Activated T-cell treated with anti-CD3 and anti-CD28 coated beads, Interleukin-2, amount 50 U/mL, for 1 hour (primary cell): ENCODE results near the gene NNT.
A peak's percentile ranks its signal among the peaks of the same experiment; 100 is the strongest.
"Not testable (repeated sequence)": the region's sequence is repeated elsewhere in the genome, so short reads cannot be mapped to it uniquely, and the experiment has no call there.

ENCODE experiments used
- DNase-seq: peaks from one replicate; pipeline ENCODE4 v3.0.0-alpha.2; 2020

The NNT gene

DNA sequence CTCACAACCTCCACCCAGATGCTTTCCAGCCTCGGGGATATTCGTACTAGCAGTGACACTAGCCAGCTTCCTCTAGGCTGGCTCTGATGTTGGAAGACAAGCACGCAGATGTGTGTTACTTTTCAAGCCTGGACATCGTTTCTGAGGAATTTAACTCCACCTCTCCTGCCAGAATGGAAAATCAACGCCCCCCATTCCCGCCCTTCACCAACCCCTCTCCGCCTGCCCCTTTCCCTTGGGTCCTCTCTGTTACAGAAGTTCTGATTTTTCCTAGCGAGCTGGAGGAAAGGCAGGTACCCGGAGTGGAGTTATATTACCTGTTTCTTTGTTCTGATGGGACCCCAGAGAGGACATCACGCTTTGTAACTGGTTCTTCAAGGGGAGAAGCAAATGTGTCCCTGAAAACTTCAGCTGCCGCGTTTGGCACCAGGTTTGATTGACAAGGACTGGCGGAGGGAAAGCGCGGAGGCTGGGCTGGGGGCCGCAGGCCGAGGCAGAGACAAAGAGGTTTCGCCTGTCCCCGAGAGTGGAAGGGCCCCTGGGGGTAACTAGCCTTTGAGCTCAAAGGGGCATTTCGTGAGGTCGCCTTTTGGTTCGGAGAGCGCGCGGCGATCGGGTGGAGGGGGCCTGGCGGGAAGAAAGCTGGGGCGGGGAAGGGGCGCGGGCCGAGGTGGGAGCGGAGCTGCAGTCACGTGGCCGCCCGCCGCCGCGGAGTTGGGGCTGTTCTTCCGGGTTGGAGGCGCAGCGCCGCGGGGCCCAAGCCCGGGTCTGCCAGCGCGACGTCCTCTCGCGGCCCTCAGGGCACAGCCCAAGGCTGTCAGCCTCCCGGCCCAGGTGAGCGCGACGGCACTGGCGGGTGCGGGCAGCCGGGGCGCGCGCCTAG, at the start of gene NNT:
Gene NNT, plus strand, starts transcription at position 720 of the 883 bp plus-strand sequence. CDS start 6,016 bp downstream, outside the sequence.
- peak; percentile 81 for DNase-seq

DNA sequence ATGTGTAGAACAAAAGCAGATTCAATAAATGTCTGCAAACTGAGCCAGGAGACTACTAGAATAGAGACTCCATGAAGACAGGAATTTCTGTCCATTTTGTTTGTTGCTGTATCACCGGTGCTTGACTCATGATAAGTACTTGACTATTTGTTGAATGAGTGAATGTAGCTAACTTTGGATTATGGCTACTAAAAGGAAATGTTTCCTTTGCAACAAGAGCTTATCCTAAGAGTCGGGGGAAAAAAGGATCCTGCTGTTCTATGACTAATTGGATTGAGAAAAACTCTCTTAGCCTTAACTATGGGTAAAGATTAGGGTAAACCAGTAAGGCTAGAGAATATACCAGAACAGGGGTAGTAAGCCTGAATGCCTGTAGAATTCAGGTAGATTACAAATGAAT, 49.6 kb upstream of the NNT start:
- no peak for DNase-seq

DNA sequence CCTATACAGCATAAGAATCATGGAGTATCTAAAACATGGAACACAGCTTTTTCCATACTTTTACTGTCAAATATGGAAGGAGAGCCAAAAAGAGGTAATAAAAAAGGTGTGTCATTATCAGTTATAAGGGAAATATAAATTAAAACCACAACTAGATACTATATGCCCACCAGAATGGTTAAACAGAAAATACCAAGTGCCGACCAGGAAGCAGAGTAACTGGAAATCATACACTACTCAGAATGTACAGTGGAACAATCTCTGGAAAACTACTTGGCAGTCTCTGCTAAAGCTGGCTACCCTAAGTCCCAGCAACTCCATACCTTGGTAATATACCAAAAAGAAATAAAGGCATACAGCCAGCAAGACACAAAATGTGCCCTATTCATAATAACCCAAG, 48.5 kb upstream of the NNT start:
- DNase-seq: no peak

DNA sequence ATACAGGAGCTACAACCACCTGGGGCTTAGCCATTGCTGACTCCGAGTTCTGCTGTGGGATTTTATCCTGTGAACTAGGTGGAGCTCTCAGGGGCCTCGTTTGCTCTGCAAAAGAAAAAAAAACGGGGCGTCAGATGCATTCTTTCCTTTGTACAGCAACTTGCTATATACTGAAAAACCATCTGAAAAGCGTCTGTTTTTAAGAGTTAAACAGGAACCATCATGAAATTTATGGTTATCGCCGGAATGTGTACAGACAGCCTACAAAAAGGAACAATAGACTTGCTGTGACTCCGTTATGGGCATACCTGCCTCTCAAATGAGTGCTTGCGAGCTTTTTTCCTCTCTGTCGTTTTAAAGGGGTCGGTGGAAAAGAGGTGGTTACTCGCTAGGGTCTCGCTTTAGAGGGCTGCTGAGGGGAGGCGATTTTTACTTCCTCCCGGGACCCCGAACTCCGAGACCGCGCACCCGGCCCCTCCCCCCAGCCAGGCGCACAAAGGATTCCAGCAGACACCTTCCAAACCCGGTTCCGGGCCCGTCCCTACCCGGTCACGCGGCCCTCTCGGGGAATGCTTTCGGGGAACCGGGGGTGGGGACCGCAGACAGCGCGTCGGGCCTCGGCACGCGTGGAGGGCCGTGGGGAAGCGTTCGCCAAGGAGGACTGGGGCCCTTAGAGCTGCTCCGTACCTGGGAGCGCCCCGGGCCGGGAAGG, 46.9 kb upstream of the NNT start:
- no peak for DNase-seq

DNA sequence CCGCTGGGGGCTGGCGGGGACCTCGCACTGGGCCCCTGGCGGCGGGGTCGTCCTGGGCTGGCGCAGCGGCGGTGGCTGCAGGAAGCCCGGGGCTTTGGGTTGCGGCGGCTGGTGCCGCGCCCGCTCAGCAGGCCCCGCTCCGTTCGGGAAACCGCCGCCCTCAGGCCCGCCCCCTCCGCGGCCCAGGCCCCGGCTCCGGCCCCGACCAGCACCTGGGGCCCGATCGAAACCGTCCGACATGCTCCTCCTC, 46.4 kb upstream of the NNT start:
- DNase-seq: not testable (repeated sequence)

DNA sequence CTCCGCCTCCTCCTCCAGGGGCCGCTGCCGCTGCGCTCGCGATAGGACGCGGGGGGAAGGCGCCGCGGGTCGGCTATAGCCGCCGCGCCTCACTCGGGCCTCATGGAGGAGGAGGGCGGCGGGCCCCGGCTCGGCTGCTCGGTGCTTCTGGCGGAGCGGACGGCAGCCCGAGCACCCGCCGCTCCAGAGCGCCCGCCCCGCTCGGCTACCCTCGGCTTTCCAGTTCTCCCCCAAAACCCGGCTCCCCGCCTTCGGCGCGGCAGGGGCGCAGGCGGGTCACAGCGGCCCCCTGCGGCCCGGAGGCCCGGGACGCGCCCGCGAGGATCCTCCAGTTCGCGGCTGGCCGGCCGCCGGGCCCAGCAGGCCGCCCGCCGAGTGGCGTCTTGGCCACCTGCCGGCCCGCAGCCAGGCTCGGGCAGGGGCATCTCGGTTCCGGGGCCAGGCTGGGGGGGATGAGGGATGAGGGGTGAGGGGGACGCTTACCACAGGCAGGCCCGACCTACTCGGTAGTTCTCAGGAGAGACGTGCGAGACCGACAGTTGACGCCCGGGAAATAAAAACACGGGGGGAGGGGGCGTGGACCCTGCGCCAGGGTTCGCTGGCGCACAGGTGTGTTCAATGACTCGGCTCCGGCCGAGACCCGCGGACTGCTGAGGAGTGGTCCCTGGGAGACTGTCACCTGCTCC, 46.0 kb upstream of the NNT start, which contains the start of gene PAIP1:
Gene PAIP1, minus strand, starts transcription at position 221 of the 686 bp plus-strand sequence. CDS start 231 bp downstream, outside the sequence.
- peak; percentile 88 for DNase-seq

DNA sequence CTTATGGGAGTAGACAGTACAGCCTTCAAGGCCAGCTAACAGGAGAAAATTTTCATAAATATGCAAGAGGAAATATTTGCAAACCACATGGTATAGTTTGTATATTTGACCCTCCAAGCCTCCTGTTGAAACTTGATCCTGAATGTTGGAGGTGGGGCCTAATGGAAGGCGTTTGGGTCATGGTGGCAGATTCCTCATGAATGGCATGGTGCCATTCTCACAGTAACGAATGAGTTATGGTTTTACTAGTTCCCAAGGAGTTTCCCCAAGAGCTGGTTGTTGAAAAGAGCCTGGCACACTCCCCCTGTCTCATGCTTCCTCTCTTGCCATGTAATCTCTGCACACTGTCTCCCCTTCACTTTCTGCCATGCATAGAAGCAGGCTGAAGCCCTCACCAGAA, 42.9 kb upstream of the NNT start:
- DNase-seq: no peak

DNA sequence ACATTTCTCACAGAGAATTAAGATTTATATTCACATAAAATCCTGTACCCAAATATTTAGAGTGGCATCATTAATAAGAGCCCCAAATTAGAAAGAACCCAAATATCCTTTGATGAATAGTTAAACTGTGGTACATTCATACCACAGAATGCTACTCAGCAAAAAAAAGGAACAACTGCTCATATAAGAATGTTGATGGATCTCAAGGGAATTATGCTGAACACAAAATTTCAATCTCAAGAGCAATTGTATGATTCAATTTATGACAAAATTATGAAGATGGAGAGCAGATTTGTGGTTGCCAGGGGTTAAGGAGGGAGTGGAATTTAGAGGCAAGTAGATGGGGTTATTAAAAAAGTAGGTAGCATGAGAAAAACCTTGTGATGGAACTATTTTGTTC, 41.6 kb upstream of the NNT start:
- DNase-seq: no peak

DNA sequence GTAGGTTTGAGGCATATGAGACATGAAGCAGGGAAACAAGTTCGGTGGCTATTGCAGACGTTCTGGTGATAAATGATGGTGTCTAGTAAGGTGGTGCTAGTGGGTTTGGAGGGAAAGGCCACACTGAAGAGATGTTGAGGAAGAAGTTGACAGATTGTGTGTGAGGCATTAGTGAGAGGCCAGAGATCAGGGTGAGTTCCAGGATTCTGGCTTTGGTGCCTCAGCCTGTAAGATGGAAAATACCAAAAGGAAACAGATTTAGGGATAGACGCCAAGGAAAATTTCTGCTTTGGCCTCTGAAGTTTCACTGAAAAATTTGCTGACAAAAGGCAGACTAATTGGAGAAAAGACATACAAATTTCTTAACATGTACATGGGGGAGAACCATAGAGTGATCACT, 39.7 kb upstream of the NNT start:
- DNase-seq: no peak

DNA sequence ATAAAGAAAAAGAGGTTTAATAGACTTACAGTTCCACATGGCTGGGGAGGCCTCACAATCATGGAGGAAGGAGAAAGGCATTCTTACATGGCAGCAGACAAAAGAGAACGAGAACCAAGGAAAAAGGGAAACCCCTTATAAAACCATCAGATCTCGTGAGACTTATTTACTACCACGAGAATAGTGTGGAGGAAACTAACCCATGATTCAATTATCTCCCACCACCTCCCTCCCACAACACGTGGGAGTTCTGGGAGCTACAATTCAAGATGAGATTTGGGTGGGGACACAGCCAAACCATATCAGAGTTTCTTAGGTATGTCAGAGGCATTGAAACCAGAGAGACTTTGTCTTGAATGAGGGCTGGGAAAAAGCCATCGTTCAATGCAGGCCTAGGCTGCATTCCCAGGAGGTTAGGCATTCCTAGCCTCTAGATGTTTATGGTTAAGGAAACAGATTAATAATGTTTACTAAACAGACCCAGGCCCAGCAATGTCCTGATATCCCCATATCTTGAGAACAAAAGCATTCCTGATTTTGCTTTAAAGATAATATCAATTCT, 38.6 kb upstream of the NNT start:
- no peak for DNase-seq

DNA sequence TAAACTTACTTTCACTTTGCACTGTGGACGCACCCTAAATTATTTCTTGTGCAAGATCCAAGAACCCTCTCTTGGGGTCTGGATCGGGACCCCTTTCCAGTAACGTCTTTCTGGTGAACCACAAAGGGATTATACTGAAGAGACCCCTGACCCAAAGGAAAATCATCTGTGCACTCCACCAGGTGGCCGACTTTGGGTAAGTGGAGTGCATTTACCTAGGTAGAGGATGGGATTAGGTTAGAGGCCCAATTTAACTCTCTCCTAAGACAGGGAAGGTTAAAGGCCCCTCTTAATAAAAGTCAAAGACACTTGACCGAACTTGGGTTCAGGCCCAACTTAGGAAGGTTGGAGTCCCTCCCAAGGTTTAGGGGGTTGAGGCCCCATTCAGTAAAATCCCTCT, 37.9 kb upstream of the NNT start:
- no peak for DNase-seq

DNA sequence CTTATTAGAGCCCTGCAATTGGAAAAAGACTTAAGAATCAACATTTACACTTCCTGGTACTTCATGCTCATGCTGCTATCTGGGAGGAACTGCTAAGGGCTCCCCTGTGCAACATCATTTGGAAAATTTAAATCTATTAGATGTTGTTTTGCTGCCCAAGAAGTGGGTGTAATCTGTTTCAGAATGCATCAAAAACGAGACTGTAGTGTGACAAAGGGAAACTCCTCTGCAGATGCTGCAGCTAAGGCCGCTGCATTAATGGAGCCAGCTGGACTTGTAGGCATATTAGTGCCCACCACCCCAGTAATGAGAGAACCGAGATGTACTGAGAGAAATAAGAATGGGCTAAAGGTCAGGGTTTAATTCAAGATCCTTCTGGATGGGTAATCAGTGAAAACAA, 35.0 kb upstream of the NNT start:
- no peak for DNase-seq

DNA sequence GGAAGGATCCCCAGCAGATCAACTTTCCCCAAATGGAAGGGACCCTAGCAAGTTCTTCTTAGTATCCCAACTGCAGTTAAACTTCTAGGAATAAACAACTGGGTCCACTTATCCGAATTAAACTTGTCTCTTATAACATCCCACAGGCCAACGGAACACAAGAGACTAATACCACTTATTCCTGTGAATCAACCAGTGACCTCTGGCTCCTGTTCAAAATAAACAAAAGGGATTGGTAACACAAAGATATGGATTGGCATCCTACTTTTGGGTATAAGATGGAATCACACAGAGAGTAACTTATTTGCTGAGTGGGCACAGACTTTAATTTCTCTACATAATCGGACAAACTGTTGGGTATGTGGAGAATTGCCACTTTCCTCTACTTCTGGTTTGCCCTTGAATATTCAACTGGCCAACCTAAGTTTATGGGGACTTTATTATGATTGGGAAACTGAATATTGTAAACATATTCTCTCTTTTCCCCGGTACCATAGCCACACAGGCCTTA, 33.7 kb upstream of the NNT start:
- no peak for DNase-seq

DNA sequence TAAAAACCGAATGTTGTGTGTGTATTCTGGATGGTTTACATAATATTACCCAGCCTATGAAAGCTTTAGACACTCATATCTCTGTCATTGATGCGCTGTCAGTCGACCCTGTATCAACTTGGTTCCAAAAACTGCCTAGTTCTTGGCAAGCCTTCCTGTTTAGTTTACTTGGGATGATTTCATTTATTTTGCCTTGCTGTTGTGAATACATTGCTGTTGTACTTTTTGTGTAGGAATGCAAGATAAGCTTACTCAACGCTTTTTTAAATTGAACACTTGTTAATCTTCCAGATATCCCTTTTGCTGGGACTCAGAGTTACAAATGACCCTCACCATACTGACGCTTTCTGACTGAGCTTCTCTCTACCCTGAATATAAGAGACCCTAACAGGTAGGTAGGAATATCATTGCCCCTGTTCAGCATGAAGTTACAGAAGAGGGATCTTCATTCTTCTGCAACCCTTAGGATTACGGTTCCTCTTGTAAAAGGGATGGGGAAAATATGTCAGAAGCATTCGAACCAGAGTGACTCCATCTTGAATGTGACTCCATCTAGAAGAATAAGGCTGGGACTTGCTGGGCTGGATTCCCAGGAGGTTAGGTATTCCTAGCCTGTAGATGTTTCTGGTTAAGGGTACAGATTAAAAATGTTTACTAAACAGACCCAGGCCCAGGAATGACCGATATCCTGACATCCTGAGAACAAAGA, 32.4 kb upstream of the NNT start:
- no peak for DNase-seq

DNA sequence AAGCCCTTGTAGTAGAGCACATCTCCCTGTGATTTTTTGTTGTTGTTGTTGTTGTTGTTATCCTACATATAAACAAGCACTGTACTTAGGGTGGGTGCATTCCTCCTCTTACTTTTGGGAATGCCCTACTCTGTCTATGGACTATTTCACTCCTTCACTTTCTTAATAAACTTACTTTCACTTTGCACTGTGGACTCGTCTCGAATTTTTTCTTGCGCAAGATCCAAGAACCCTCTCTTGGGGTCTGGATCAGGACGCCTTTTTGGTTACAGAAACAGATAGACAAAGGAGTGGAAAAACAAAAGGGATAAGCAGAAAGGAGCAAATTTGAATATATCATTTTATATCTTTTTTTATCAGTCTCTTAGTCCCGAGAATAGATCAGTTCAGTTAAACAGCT, 31.7 kb upstream of the NNT start:
- DNase-seq: no peak

DNA sequence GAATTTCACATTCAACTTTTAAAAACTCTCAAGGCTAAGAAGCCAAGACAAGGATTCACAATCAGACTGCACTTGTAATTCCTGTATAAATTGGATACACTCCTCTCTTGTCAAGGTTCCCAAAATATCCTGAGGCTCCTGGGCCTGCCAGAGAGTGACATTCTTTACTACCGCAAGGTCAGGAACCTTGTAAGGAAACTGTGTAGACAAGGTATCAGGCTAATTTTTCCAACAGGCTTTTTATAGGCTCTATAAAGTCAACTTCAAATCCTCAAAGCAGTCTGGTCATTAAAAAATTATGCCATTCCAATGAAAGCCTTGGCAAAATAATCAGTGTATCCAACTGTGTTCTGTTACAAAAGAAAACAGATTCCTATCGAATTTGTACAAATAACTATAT, 30.6 kb upstream of the NNT start:
- no peak for DNase-seq

DNA sequence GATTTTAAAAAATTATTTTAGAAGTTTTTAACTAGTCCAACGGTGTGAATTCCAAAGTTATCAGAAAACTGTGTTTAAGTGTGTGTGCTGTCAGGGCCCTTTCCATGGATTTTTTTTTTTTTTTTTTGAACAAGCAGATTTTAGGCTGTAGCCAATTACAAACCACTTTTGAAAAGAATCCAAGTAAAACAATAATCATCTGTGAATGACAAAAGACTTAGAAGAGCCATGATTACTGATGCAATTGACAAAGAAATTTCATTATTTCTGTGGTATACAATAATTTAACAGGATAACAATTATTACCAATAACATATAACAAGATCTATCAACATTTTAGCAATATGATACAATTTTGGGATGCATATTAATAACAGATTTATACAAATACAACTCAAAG, 29.9 kb upstream of the NNT start:
- no peak for DNase-seq

DNA sequence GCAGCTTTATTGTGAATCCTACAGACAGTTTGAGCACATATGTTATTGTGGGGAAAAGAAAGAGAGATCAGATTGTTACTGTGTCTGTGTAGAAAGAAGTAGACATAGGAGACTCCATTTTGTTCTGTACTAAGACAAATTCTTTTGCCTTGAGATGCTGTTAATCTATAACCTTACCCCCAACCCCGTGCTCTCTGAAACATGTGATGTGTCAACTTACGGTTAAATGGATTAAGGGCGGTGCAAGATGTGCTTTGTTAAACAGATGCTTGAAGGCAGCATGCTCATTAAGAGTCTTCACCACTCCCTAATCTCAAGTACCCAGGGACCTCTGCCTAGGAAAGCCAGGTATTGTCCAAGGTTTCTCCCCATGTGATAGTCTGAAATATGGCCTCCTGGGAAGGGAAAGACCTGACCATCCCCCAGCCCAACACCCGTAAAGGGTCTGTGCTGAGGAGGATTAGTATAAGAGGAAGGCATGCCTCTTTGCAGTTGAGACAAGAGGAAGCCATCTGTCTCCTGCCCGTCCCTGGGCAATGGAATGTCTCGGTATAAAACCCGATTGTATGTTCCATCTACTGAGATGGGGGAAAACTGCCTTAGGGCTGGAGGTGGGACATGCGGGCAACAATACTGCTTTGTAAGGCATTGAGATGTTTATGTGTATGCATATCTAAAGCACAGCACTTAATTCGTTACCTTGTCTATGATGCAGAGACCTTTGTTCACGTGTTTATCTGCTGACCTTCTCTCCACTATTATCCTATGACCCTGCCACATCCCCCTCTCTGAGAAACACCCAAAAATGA, 22.4 kb upstream of the NNT start:
- DNase-seq: not testable (repeated sequence)

DNA sequence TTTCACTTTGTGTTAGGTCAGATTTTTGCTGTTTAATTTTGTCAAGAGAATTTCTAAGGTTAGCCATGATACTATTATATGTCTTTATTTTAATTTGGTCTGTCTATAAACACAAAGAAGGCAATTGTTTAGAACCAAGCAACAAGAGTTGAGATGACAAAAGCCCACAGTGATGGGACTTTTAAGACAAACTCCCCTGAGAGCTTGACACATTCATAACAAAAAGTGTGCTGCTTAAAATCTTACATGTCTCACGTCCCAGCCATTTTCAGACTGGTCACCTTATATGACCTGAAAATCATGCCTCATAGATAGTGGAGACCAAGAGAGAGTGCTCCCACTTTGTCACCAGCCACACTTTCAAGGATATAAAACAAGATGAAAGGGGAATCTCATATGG, 21.6 kb upstream of the NNT start:
- DNase-seq: no peak

DNA sequence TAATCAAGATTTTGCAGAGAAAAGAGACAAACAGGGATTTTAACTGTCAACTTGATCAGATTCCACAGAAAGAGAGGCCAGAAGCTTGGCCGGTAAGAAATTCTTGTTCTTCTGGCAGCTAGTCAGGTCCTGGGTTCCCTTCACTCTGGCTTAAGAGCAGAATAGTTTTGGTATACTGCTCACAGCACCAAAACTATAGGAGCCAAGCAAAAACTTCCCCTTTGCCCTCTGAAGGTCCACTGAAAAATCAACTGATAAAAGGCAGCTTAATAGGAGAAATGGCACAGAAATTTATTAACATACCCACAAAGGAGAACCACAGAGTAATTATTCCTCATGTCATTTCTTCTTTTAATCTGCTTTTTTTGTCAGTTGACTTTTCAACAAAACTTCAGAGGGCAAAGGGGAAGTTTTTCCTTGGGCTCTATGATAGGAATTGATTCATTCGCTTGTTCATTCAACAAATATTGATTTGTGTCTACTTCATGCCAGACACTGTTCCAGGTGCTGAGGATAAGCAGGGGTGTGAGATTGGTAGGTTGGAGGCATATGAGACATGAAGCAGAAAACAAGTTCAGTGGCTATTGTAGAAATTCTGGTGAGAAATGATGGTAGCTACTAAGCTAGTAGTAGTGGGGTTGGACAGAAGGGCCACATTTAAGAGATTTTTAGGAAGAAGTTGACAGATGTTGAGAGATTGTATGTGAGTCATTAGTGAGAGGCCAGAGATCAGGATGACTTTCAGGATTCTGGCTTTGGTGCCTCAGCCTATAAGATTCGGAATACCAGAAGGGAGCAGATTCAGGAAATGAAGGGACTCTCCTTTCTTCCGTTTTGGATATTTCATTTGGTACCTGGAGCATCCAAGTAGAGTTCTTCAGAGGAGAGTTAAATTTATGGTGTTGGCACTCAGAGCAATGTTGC, 20.6 kb upstream of the NNT start:
- DNase-seq: no peak

DNA sequence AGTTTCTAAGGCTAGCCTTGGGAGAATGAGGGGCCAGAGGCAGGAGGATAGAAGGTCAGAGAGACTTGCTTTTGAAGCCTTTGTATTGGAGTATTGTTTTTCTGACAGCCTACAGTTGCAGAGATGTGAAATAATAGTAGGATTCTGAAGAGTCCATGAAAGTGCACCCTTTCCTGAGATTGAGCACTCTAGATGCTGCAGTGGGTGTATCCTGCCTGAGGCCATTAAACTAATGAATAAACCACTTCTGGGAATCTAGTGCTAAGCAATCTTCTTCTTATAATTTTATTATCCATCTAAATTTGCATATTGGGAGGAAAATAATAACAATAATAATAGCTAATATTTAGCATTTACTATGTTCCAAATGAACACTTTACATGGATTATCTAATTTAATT, 19.3 kb upstream of the NNT start:
- no peak for DNase-seq
